Astrocyte (in vitro differentiated cells and primary cell): ENCODE results near the gene C2CD4C.

Experiments
- CTCF ChIP-seq: IDR thresholded peaks from 2 replicates; pipeline ENCODE4 v1.5.1; 2011; ENCODE audit warnings: low read depth, mild to moderate bottlenecking, inconsistent platforms, low read length, moderate library complexity; ENCODE audit not compliant: insufficient read depth
- EZH2 ChIP-seq: IDR thresholded peaks from 2 replicates; pipeline ENCODE4 v1.6.1; 2012; ENCODE audit warnings: mild to moderate bottlenecking, low read length, inconsistent platforms; ENCODE audit not compliant: insufficient read depth

- TF ChIP-seq CTCF (no peak), EZH2 (no peak)
Measured at GRCh38 chr19:438416-438958, 29.5 kb upstream of the C2CD4C start.
